ENCODE results near the gene CC2D2B.
"Not testable (repeated sequence)": the region's sequence is repeated elsewhere in the genome, so short reads cannot be mapped to it uniquely, and the experiment has no call there.

CC2D2B gene

GRCh38 chr10:96038476-96039387 is 131.0 kb downstream of the CC2D2B start:
- no peaks in the 10 kb centered on the region for H3K9me3 Mint-ChIP-seq
- H3K4me3 Mint-ChIP-seq, result no peak overlapping the region
- no peaks in the 10 kb centered on the region for H3K36me3 Mint-ChIP-seq (ENCODE audit: low read depth)
- peaks cover 9% of the 10 kb centered on the region for H3K4me1 Mint-ChIP-seq (ENCODE audit: low read depth)
- peaks cover 34% of the 10 kb centered on the region for H3K27me3 Mint-ChIP-seq
- no peak overlapping the region for H3K27ac Mint-ChIP-seq

GRCh38 chr10:96041146-96041545 is 133.4 kb downstream of the CC2D2B start:
- Mint-ChIP-seq H3K36me3 (ENCODE audit: low read depth) (peaks cover 11% of the 10 kb centered on the region), H3K4me3 (no peak overlapping the region), H3K4me1 (ENCODE audit: low read depth) (peaks cover 27% of the 10 kb centered on the region), H3K27me3 (peaks cover 22% of the 10 kb centered on the region), H3K9me3 (no peaks in the 10 kb centered on the region), H3K27ac (no peak overlapping the region)

GRCh38 chr10:96043033-96043892 is 135.5 kb downstream of the CC2D2B start, which contains the start of gene CCNJ:
Gene CCNJ, plus strand, starts transcription at chr10:96043583. Its CDS starts 811 bp downstream, at chr10:96044394.
- Mint-ChIP-seq H3K4me3 (peak within 1 kb of the TSS; percentile 92), H3K36me3 (ENCODE audit: low read depth) (peaks cover 28% of the 10 kb centered on the region), H3K9me3 (no peaks in the 10 kb centered on the region), H3K27ac (peak within 1 kb of the TSS; percentile 84), H3K4me1 (ENCODE audit: low read depth) (peaks cover 43% of the 10 kb centered on the region), H3K27me3 (peaks cover 4% of the 10 kb centered on the region)

DNA sequence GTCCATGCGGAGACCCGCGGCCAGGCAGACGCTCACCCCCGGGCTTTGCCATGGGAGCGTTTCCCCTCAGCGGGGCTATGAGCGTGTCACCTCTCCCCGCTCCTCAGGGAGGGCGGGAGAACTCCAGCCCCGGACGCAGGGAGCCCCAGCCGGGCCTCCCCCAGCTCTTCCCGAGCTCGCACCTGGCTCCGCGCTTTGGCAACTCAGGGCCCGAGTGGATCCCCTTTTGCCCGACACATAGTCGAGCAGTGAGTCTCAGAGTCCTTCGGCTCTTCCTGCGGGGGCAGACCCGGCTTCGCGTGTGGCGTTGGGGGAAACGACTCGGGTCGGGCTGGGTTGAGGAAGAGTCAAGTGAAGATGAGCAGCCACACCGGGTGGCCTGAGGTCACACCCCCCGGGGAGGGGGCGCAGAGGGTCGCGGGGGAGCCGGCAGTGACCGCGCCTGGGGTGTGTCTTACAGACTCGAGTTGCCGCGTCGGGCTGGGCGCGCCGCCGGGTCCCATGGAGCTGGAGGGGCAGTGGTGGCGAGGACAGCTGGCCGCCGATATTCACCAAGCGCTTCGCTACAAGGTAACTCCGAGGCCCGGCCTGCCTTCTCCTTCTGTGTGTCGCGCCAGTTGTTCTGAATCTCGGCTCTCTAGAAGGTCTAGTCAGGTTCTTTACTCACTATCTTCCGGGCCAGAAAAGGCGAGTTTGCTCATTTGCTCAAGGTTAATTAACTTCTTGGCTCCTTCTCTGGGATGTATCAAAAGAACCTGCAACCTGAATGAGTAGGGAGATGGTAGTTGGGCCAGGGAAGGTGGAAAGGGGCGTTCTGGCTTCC is 136.3 kb downstream of the CC2D2B start:
- Mint-ChIP-seq H3K36me3 (ENCODE audit: low read depth) (peaks cover 35% of the 10 kb centered on the region), H3K4me1 (ENCODE audit: low read depth) (peaks cover 46% of the 10 kb centered on the region), H3K27ac (peak overlapping the region; percentile 84), H3K27me3 (no peaks in the 10 kb centered on the region), H3K4me3 (peak overlapping the region; percentile 92), H3K9me3 (no peaks in the 10 kb centered on the region)

DNA sequence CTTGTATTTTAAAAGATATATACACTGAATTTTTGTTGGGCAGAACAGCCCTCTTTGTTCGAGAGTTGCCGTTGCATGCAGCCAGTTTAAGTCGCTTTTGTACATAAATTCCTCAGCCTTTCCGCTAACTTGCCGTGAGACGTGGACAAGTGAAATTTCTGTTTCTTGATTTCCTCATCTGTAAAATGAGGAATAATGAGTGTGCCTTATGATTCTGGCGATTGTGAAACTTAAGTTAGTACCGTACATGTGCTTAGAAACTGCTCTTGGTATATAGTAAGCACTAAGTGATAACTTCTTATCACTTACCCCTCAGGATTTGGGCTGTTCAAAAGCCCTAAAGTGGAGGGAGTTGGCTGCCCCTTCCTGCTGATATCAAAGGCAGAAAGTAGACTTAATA is 137.0 kb downstream of the CC2D2B start:
- Mint-ChIP-seq H3K36me3 (ENCODE audit: low read depth) (peaks cover 40% of the 10 kb centered on the region), H3K27me3 (no peaks in the 10 kb centered on the region), H3K4me3 (peak overlapping the region; percentile 92), H3K4me1 (ENCODE audit: low read depth) (peaks cover 46% of the 10 kb centered on the region), H3K9me3 (no peaks in the 10 kb centered on the region), H3K27ac (peak overlapping the region; percentile 84)

DNA sequence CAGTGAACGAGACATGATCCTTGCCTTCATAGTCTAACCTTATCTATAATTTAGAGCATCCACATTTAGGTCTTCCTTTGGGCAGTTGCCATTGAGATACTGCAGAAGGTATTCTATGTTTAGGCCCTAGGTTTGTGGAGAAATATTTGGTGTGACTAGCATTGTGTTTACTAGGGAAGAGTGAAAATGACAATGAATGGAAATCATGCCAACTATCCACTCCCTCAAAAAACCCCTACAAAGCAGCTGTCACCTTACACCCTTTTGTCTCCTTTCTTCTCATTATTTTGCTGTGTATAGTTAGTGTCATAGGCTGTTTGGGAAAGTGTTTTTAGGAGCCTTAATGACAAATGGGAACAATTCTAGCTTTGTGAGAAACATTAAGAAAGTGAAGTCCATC is 138.8 kb downstream of the CC2D2B start:
- Mint-ChIP-seq H3K27ac (no peak overlapping the region), H3K4me1 (ENCODE audit: low read depth) (peaks cover 48% of the 10 kb centered on the region), H3K27me3 (no peaks in the 10 kb centered on the region), H3K9me3 (no peaks in the 10 kb centered on the region), H3K36me3 (ENCODE audit: low read depth) (peaks cover 54% of the 10 kb centered on the region), H3K4me3 (no peak overlapping the region)

- Mint-ChIP-seq H3K27me3 (no peaks in the 10 kb centered on the region), H3K27ac (no peak overlapping the region), H3K9me3 (no peaks in the 10 kb centered on the region), H3K4me1 (ENCODE audit: low read depth) (peaks cover 52% of the 10 kb centered on the region), H3K36me3 (ENCODE audit: low read depth) (peaks cover 60% of the 10 kb centered on the region), H3K4me3 (no peak overlapping the region)
Observed at GRCh38 chr10:96047004-96047649, 139.4 kb downstream of the CC2D2B start.

DNA sequence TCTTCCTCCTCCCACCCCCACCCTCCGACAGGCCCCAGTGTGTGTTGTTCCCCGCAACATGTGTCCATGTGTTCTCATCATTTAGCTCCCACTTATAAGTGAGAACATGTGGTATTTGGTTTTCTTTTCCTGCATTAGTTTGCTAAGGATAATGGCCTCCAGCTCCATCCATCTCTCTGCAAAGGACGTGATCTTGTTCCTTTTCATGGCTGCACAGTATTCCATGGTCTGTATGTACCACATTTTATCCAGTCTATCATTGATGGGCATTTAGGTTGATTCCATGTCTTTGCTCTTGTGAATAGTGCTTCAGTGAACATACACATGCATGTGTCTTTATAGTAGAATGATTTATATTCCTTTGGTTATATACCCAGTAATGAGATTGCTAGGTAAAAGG is 140.2 kb downstream of the CC2D2B start:
- Mint-ChIP-seq H3K4me1 (ENCODE audit: low read depth) (peaks cover 45% of the 10 kb centered on the region), H3K36me3 (ENCODE audit: low read depth) (peaks cover 68% of the 10 kb centered on the region)
- H3K27me3 Mint-ChIP-seq, H3K27ac Mint-ChIP-seq, H3K9me3 Mint-ChIP-seq, H3K4me3 Mint-ChIP-seq: not testable (repeated sequence)

DNA sequence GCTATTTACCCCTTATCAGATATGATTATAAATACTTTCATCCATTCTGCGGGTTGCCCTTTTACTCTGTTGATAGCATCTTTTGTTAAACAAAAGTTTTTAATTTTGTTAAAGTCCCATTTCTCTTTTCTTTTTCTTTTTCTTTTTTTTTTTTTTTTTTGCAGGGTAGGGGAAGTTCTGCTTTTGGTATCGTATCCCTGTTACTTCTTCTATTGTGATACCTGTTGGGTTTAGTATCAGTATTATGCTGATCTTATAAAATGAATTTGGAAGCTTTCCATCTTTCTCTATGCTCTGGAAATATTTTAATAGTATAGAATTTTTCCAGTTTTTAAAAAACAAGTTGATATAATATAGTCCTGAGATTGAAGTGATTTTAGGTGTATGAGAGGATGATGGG is 141.6 kb downstream of the CC2D2B start:
- Mint-ChIP-seq H3K36me3 (ENCODE audit: low read depth) (peaks cover 78% of the 10 kb centered on the region), H3K27me3 (no peaks in the 10 kb centered on the region), H3K27ac (no peak overlapping the region), H3K9me3 (no peaks in the 10 kb centered on the region), H3K4me1 (ENCODE audit: low read depth) (peaks cover 43% of the 10 kb centered on the region), H3K4me3 (no peak overlapping the region)

GRCh38 chr10:96053985-96054384 is 146.2 kb downstream of the CC2D2B start:
- peaks cover 15% of the 10 kb centered on the region for H3K4me1 Mint-ChIP-seq (ENCODE audit: low read depth)
- peaks cover 72% of the 10 kb centered on the region for H3K36me3 Mint-ChIP-seq (ENCODE audit: low read depth)
- H3K4me3 Mint-ChIP-seq, result no peak overlapping the region
- no peaks in the 10 kb centered on the region for H3K9me3 Mint-ChIP-seq
- no peaks in the 10 kb centered on the region for H3K27me3 Mint-ChIP-seq
- no peak overlapping the region for H3K27ac Mint-ChIP-seq

GRCh38 chr10:96056787-96057186 is 149.0 kb downstream of the CC2D2B start:
- Mint-ChIP-seq H3K27ac (peak overlapping the region; percentile 28), H3K4me3 (no peak overlapping the region), H3K36me3 (ENCODE audit: low read depth) (peaks cover 66% of the 10 kb centered on the region), H3K9me3 (no peaks in the 10 kb centered on the region), H3K4me1 (ENCODE audit: low read depth) (peaks cover 11% of the 10 kb centered on the region), H3K27me3 (no peaks in the 10 kb centered on the region)

- H3K4me3 Mint-ChIP-seq, result no peak overlapping the region
- H3K9me3 Mint-ChIP-seq, result no peaks in the 10 kb centered on the region
- H3K36me3 Mint-ChIP-seq (ENCODE audit: low read depth), result peaks cover 54% of the 10 kb centered on the region
- H3K27me3 Mint-ChIP-seq, result no peaks in the 10 kb centered on the region
- H3K27ac Mint-ChIP-seq, result no peak overlapping the region
- H3K4me1 Mint-ChIP-seq (ENCODE audit: low read depth), result peaks cover 19% of the 10 kb centered on the region
Observed at GRCh38 chr10:96061232-96061631, 153.5 kb downstream of the CC2D2B start.

GRCh38 chr10:96072674-96073073 is 164.9 kb downstream of the CC2D2B start:
- Mint-ChIP-seq H3K4me3 (no peak overlapping the region), H3K4me1 (ENCODE audit: low read depth) (peaks cover 21% of the 10 kb centered on the region), H3K27me3 (no peaks in the 10 kb centered on the region), H3K36me3 (ENCODE audit: low read depth) (no peaks in the 10 kb centered on the region), H3K27ac (no peak overlapping the region), H3K9me3 (no peaks in the 10 kb centered on the region)

DNA sequence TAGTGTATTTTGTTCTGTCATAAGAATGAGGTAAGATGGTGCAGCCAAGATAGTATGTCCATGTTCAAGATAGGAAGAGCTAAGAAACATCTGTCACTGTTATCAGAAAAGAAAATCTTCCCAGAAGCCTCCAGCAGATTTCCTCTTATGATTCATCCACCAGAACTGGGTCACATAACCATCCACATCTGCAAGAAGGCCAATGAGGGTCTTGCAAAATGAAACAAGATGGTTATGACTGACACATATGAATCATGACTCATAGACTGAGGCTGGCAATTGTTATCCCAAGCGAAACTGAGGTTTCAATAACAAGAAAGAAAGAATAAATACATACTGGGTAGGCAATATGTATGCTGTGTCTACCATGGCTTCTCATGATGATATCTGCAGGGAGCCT is 165.9 kb downstream of the CC2D2B start:
- peak overlapping the region; percentile 9 for H3K4me3 Mint-ChIP-seq
- peaks cover 3% of the 10 kb centered on the region for H3K36me3 Mint-ChIP-seq (ENCODE audit: low read depth)
- H3K4me1 Mint-ChIP-seq (ENCODE audit: low read depth), result peaks cover 21% of the 10 kb centered on the region
- no peak overlapping the region for H3K27ac Mint-ChIP-seq
- H3K27me3 Mint-ChIP-seq, result no peaks in the 10 kb centered on the region
- H3K9me3 Mint-ChIP-seq, result no peaks in the 10 kb centered on the region
